ENCODE results near the gene VWA5B1.

DNA sequence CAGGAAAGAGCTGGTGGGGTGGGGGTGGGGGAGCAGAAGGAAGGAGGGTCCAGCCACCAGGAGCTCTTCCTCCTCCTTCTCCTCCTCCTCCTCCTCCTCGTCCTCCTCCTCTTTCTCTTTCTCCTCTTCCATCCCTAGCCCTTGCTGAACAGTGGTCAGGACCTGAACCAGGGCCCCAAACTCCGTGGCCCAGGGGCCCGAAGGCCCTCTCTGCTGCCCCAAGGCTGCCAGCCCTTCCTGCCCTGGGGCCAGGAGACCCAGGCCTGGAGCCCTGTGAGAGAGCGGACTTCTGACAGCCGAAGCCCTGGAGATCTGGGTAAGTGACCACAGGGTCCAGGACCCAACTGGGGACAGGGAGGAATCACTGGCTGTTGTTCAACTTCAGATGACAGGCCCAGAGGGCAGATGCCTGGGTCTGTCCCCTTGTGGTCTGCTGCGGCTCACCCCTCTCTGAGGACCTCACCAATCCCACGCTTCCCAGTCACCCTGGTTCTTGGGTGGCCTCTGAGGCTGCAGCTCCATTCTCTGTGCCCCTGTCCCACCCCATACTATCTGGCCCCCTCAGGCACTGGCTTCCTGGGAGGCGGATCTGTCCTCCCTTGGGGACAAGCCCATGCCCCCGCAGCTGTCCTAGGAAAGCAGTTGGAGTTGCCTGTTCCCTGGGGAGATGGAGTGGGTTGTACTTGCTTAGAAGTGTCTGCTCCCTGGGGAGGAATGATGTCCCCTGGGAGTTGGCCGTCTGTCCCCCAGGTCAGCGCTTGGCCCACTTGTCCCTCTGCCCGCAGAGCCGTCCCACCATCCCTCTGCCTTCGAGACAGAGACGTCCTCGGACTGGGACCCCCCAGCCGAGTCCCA is 51.8 kb downstream of the VWA5B1 start:
- TF ChIP-seq, protein P1, sequence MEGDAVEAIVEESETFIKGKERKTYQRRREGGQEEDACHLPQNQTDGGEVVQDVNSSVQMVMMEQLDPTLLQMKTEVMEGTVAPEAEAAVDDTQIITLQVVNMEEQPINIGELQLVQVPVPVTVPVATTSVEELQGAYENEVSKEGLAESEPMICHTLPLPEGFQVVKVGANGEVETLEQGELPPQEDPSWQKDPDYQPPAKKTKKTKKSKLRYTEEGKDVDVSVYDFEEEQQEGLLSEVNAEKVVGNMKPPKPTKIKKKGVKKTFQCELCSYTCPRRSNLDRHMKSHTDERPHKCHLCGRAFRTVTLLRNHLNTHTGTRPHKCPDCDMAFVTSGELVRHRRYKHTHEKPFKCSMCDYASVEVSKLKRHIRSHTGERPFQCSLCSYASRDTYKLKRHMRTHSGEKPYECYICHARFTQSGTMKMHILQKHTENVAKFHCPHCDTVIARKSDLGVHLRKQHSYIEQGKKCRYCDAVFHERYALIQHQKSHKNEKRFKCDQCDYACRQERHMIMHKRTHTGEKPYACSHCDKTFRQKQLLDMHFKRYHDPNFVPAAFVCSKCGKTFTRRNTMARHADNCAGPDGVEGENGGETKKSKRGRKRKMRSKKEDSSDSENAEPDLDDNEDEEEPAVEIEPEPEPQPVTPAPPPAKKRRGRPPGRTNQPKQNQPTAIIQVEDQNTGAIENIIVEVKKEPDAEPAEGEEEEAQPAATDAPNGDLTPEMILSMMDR (optimal IDR thresholded peaks at IDR 0.05 in 1 of 3, IDR thresholded peaks at IDR 0.05 in 1 of 3, conservative IDR thresholded peaks at IDR 0.05 in 1 of 3; ENCODE audit: extremely low read depth in 1 of 3, insufficient read depth in 2 of 3, low read length in 3 of 3), result no peak
- no peak for TF ChIP-seq EZH2 (IDR thresholded peaks at IDR 0.05; ENCODE audit: low read length)

Measured in keratinocyte (primary cell).